ENCODE measurements around the gene TBC1D9B.
"Not testable (repeated sequence)": the region's sequence is repeated elsewhere in the genome, so short reads cannot be mapped to it uniquely, and the experiment has no call there.

TBC1D9B gene

GRCh38 chr5:179883163-179883562 is 24.5 kb downstream of the TBC1D9B start:
- no peak for DNase-seq

- DNase-seq, result no peak
Measured at GRCh38 chr5:179882338-179882737, 25.4 kb downstream of the TBC1D9B start.

- no peak for DNase-seq
Measured at GRCh38 chr5:179880848-179881590, 26.7 kb downstream of the TBC1D9B start.

- DNase-seq, result no peak
Measured at GRCh38 chr5:179880066-179880650, 27.5 kb downstream of the TBC1D9B start.

GRCh38 chr5:179879690-179880010 is 28.0 kb downstream of the TBC1D9B start:
- DNase-seq, result no peak

- DNase-seq, result no peak
Measured at GRCh38 chr5:179879003-179879689, 28.6 kb downstream of the TBC1D9B start.

GRCh38 chr5:179878222-179879002 is 29.3 kb downstream of the TBC1D9B start:
- DNase-seq, result no peak

- no peak for DNase-seq
Measured at GRCh38 chr5:179876610-179876952, 31.1 kb downstream of the TBC1D9B start.

- no peak for DNase-seq
Measured at GRCh38 chr5:179875741-179876609, 31.7 kb downstream of the TBC1D9B start.

GRCh38 chr5:179874536-179875292 is 33.0 kb downstream of the TBC1D9B start:
- no peak for DNase-seq

- DNase-seq, result no peak
Measured at GRCh38 chr5:179874136-179874535, 33.6 kb downstream of the TBC1D9B start.

- DNase-seq, result no peak
Measured at GRCh38 chr5:179873588-179874110, 34.0 kb downstream of the TBC1D9B start.

GRCh38 chr5:179872828-179873575 is 34.7 kb downstream of the TBC1D9B start:
- no peak for DNase-seq

- no peak for DNase-seq
Measured at GRCh38 chr5:179872055-179872827, 35.5 kb downstream of the TBC1D9B start.

- DNase-seq, result not testable (repeated sequence)
Measured at GRCh38 chr5:179871533-179871932, 36.2 kb downstream of the TBC1D9B start.

- no peak for DNase-seq
Measured at GRCh38 chr5:179870952-179871351, 36.7 kb downstream of the TBC1D9B start.

- DNase-seq, result peak; percentile 6
Measured at GRCh38 chr5:179870403-179870903, 37.2 kb downstream of the TBC1D9B start.

- DNase-seq, result no peak
Measured at GRCh38 chr5:179869641-179870402, 37.9 kb downstream of the TBC1D9B start.

- DNase-seq, result no peak
Measured at GRCh38 chr5:179869101-179869500, 38.6 kb downstream of the TBC1D9B start.

Measured in NCI-H510A treated with DMSO at 0.1 percent for 48 hours (cell line).